ENCODE data around the gene KCNIP1.

The KCNIP1 gene

DNA sequence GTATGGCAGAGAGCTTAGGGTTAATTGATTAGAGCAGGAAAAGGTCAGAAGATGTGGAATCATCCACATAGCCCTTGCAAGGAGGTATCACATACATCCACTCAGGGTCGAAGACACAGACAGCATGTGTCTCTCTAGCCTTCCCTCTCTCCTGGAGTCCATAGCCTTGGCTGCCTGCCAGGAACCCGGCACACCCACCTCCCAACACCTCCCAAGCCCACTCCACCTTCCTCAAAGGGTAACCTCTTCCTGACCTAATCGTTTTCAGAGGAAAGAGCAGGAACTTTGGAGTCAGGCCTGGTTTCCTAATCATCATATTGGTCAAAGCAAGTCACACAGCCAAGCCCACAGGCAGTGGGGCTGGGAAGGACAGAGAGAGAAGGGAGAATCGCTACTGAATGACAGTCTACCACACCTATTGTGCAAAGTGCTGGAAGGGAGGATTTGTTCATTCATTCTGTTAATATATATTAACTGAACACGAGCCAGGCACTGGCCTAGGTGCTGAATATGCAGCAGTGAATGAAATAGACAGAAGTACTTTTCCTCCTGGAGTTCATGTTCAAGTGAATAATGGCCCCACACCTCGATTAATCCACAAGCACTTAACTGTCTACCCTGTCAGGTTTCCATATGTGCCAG lies 107.8 kb downstream of the KCNIP1 start:
- no peak overlapping the region for H3K4me3 ChIP-seq (ENCODE audit: low read length)
- DNase-seq (ENCODE audit: low read depth, low spot score), result no peak

- DNase-seq (ENCODE audit: low read depth, low spot score), result no peak
- no peak overlapping the region for H3K4me3 ChIP-seq (ENCODE audit: low read length)
These were observed 108.4 kb downstream of the KCNIP1 start for GRCh38 chr5:170612256-170612678.

DNA sequence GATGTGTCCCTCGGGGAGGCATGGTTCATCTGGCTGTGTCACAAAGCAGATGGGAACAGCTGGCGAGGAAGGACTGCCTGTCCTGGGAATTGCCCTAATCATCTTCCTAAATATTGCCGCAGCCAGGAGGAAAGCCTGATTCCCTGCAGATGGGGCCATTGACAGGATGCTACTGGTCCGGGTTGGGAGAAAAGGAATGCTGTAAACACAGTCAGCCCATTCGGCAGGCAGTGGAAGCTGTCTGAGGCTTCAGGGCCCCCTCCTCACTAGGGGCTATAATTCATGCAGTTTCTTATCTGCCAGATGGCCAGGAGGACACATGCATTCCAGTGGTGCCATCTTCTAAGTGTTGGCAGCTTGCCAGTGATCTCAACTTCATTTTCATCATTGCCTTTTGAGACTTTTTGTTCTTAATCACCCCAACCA lies 110.3 kb downstream of the KCNIP1 start:
- no peak overlapping the region for H3K4me3 ChIP-seq (ENCODE audit: low read length)
- no peak for DNase-seq (ENCODE audit: low read depth, low spot score)

DNA sequence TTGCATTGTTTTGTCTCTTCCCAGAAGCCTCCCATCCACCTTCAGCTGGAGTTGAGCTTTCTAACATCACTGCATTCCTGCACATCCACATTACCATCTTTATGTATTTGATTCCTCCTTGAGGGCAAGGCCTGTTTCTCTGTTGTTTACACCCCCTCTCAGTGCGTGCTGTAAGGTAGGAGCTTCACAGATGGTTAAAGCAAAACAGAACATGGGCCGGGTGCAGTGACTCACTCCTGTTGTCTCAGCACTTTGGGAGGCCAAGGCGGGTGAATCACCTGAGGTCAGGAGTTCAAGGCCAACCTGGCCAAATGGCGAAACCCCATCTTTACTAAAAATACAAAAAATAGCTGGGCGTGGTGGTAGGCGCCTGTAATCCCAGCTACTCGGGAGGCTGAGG lies 110.9 kb downstream of the KCNIP1 start:
- DNase-seq (ENCODE audit: low read depth, low spot score), result no peak

DNA sequence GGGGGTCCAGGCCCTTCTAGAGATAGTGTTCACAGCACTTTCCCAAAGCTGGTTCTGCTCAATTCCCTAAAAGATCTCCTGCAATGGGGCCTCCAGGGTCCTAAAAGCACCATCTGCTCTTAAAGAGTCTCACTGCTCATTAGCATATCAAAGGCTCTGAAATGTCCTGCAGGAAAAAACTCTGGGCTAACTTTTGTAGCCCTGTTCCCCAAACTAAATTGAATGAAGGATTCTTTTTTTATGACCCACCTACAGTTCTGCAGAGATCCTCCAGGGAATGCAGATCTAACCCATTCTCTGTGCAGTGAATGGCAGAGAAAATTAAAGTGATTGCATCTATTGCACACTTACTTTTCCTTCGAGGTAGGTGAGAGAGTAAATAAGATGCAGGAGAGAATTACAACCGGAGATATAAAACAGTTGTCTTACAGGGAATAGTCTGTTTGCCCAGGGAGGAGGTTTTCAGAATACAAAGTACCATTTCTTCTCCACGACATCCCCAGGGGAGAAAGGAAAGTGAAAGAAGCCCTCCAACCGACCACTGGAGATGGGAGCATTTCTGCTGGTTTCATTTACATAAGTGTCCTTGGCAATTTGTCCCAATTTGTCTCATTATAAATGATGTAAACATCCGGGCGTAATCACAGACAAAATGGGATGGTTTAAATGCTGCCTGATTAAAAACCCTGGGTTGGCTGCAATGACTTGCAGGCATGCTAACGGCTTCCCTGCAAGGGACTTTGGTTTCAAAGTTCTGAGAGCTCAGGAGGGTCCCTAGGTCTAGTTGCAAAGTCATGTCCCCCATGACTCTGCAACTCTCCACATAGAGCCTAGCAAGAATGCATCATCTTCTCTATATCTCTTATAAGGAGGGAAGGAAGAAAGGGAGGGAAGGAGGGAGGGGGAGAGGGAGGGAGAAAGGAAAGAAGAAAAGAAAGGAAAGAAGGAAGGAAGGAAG lies 114.0 kb downstream of the KCNIP1 start:
- DNase-seq (ENCODE audit: low read depth, low spot score), result no peak
- no peak overlapping the region for H3K4me3 ChIP-seq (ENCODE audit: low read length)

More for the DNA sequence above, 110.9 kb downstream of the KCNIP1 start:
- no peak overlapping the region for H3K4me3 ChIP-seq (ENCODE audit: low read length)

DNA sequence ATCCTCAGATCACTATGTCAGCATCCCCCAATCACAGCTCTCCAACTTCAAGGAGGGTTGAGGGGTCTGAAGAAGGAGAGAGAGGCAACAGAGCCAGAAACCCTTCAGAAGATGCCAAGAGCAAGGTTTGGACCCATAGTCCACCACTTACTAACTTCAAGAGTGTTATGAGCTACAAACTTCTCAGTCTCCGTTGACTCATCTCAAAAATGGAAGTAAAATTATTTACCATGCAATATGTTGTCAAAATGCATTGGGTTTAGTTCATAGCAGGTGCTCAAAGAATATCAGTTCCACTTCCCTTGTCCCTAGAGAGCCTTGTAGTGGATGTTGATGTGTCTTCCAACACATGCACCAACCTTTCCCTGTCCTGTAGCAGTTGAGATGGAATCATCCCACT lies 116.0 kb downstream of the KCNIP1 start:
- H3K4me3 ChIP-seq (ENCODE audit: low read length), result no peak overlapping the region
- no peak for DNase-seq (ENCODE audit: low read depth, low spot score)

GRCh38 chr5:170622933-170623332 lies 119.1 kb downstream of the KCNIP1 start:
- no peak for DNase-seq (ENCODE audit: low read depth, low spot score)
- no peak overlapping the region for H3K4me3 ChIP-seq (ENCODE audit: low read length)

- DNase-seq (ENCODE audit: low read depth, low spot score), result peak; percentile 24
These were observed 119.9 kb downstream of the KCNIP1 start for GRCh38 chr5:170623576-170624181.

GRCh38 chr5:170625221-170626165 lies 121.7 kb downstream of the KCNIP1 start:
- H3K4me3 ChIP-seq (ENCODE audit: low read length), result no peak overlapping the region
- DNase-seq (ENCODE audit: low read depth, low spot score), result no peak

More at GRCh38 chr5:170623576-170624181, 119.9 kb downstream of the KCNIP1 start:
- no peak overlapping the region for H3K4me3 ChIP-seq (ENCODE audit: low read length)

GRCh38 chr5:170626507-170627150 lies 122.8 kb downstream of the KCNIP1 start:
- no peak for DNase-seq (ENCODE audit: low read depth, low spot score)
- H3K4me3 ChIP-seq (ENCODE audit: low read length), result no peak overlapping the region

- no peak for DNase-seq (ENCODE audit: low read depth, low spot score)
- no peak overlapping the region for H3K4me3 ChIP-seq (ENCODE audit: low read length)
These were observed 123.5 kb downstream of the KCNIP1 start for GRCh38 chr5:170627271-170627670.

DNA sequence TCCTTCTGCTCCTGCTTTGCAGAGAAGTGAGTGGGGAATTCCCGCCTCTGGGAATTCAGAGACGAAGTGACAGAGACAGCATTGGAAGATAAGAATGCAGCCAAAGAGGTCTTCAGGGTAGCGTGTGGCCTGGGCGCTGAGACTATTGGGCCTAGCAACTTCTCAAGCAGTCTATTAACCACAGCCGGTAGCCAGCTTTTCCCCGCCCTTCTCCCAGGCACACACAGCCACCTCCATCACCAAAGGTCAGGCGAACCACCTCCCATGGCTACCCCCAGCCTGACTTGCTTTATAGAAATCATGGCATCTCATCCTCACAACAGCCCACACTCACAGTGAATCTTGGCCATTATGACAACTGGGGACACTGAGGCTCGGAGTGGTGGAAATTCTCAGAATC lies 124.2 kb downstream of the KCNIP1 start:
- H3K4me3 ChIP-seq (ENCODE audit: low read length), result no peak overlapping the region
- no peak for DNase-seq (ENCODE audit: low read depth, low spot score)

- no peak for DNase-seq (ENCODE audit: low read depth, low spot score)
- H3K4me3 ChIP-seq (ENCODE audit: low read length), result no peak overlapping the region
These were observed 125.1 kb downstream of the KCNIP1 start for GRCh38 chr5:170628691-170629565.

- no peak overlapping the region for H3K4me3 ChIP-seq (ENCODE audit: low read length)
- no peak for DNase-seq (ENCODE audit: low read depth, low spot score)
These were observed 125.9 kb downstream of the KCNIP1 start for GRCh38 chr5:170629566-170630175.

- H3K4me3 ChIP-seq (ENCODE audit: low read length), result no peak overlapping the region
- DNase-seq (ENCODE audit: low read depth, low spot score), result no peak
These were observed 126.4 kb downstream of the KCNIP1 start for GRCh38 chr5:170630226-170630625.

DNA sequence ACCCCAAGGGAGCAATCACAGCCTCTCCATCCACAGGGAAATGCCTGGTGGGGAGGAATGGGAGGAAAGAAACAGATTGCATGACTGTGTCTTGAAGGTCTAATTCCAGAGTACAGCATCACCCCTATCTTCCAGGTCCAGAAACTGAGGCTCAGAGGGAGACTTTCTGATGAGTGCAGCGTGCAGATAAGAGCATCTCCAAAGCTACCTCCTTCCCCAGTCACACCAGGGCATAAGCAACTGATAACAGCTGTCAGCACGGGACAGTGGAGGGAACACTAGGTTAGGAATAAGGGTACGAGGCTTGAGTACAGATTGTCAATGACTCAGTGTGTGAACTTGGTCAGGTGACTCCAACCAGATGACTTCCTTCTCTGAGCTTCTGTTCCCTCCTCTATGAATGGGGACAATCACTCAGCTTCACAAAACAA lies 126.9 kb downstream of the KCNIP1 start:
- H3K4me3 ChIP-seq (ENCODE audit: low read length), result no peak overlapping the region
- no peak for DNase-seq (ENCODE audit: low read depth, low spot score)

Data from Jurkat, Clone E6-1 (cell line).